ENCODE results near the gene PPP2R3B. TPM values are rescaled to one million over a fixed set of nuclear protein-coding genes. Genes with fewer than 3 reads are reported as not detected.

The PPP2R3B gene
- total RNA-seq, 1 donor from 2014 or later = 43.4 TPM

GRCh38 chrX:336227-336626 is 50.5 kb downstream of the PPP2R3B start:
- no peak overlapping the region for H3K27ac ChIP-seq
- H3K27me3 ChIP-seq = peaks cover 3% of the 10 kb centered on the region
- H3K4me3 ChIP-seq = no peak overlapping the region
- no peak for TF ChIP-seq CTCF (IDR thresholded peaks at IDR 0.05)
- no peak for DNase-seq (ENCODE audit: low spot score in 2 of 2)
- no peaks in the 10 kb centered on the region for H3K9me3 ChIP-seq
- H3K36me3 ChIP-seq = peaks cover 0 to 28% of the 10 kb centered on the region in 2 donors
- H3K4me1 ChIP-seq = no peaks in the 10 kb centered on the region
- intact Hi-C loops (cut with DNase I) = no loop called here

GRCh38 chrX:335758-336155 is 51.0 kb downstream of the PPP2R3B start:
- no peak for DNase-seq (ENCODE audit: low spot score in 2 of 2)
- Histone ChIP-seq H3K36me3 (peaks cover 0 to 28% of the 10 kb centered on the region in 2 donors), H3K27me3 (peaks cover 7% of the 10 kb centered on the region), H3K27ac (no peak overlapping the region), H3K9me3 (no peaks in the 10 kb centered on the region), H3K4me3 (no peak overlapping the region), H3K4me1 (no peaks in the 10 kb centered on the region)
- intact Hi-C loops (cut with DNase I) = no loop called here
- no peak for TF ChIP-seq CTCF (IDR thresholded peaks at IDR 0.05)

- Histone ChIP-seq H3K27me3 (peaks cover 8% of the 10 kb centered on the region), H3K36me3 (peaks cover 0 to 28% of the 10 kb centered on the region in 2 donors), H3K4me1 (no peaks in the 10 kb centered on the region), H3K27ac (no peak overlapping the region), H3K9me3 (no peaks in the 10 kb centered on the region), H3K4me3 (no peak overlapping the region)
- TF ChIP-seq CTCF (IDR thresholded peaks at IDR 0.05) = no peak
- intact Hi-C loops (cut with DNase I) = no loop called here
- no peak for DNase-seq (ENCODE audit: low spot score in 2 of 2)
Observed at GRCh38 chrX:334971-335757, 51.5 kb downstream of the PPP2R3B start.

GRCh38 chrX:334331-334891 is 52.3 kb downstream of the PPP2R3B start:
- Histone ChIP-seq H3K4me1 (no peaks in the 10 kb centered on the region), H3K27me3 (peaks cover 8% of the 10 kb centered on the region), H3K27ac (no peak overlapping the region), H3K36me3 (peaks cover 0 to 28% of the 10 kb centered on the region in 2 donors), H3K9me3 (no peaks in the 10 kb centered on the region), H3K4me3 (no peak overlapping the region)
- no peak for TF ChIP-seq CTCF (IDR thresholded peaks at IDR 0.05)
- no peak for DNase-seq (ENCODE audit: low spot score in 2 of 2)
- intact Hi-C loops (cut with DNase I) = no loop called here

GRCh38 chrX:333611-334311 is 52.9 kb downstream of the PPP2R3B start:
- intact Hi-C loops (cut with DNase I) = no loop called here
- TF ChIP-seq CTCF (IDR thresholded peaks at IDR 0.05) = no peak
- Histone ChIP-seq H3K4me1 (no peaks in the 10 kb centered on the region), H3K9me3 (no peaks in the 10 kb centered on the region), H3K27ac (no peak overlapping the region), H3K27me3 (peaks cover 8% of the 10 kb centered on the region), H3K36me3 (peaks cover 0 to 25% of the 10 kb centered on the region in 2 donors), H3K4me3 (no peak overlapping the region)
- DNase-seq (ENCODE audit: low spot score in 2 of 2) = no peak
